Sigmoid colon (tissue), 4 donors: Measurements from ENCODE around the gene FKTN.

Source experiments
- EP300 ChIP-seq, 4 donors: sonication (generic); formaldehyde crosslinking; IDR thresholded peaks; one replicate each; pipeline ENCODE4 v1.6.1; 2017; ENCODE audit warnings: antibody characterized with exemption in 4 of 4
- TF ChIP-seq, protein P1 (sequence below), 4 experiments: fragments of 450-650 bp in 3 of 4; fragments of 200-600 bp in 1 of 4; IDR thresholded peaks; one replicate each; pipeline ENCODE4 v1.5.1; 2016 to 2019; ENCODE audit warnings: antibody characterized with exemption in 4 of 4, mild to moderate bottlenecking in 3 of 4, moderate library complexity in 2 of 4

DNA sequence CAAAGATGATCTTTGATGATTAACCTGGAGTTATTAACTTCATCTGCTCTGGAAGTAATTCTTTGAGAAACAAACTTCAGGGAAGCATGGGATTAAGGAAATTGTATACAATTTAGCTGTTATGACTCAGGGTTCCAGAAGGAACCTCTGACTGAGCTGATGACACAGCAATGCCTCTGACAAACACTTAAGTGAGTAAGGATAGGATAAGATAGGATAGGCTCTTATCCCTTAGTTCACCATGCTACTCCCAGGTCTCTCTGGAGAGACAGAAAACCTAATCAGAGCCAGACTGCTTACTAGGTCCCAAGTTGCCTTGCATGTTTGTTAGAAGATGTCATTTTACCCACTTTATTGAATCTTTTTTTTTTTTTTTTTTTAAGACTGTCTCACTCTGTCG lies 123.8 kb downstream of the FKTN start:
- TF ChIP-seq EP300 (IDR thresholded peaks at IDR 0.05): no peak
- TF ChIP-seq, protein P1, sequence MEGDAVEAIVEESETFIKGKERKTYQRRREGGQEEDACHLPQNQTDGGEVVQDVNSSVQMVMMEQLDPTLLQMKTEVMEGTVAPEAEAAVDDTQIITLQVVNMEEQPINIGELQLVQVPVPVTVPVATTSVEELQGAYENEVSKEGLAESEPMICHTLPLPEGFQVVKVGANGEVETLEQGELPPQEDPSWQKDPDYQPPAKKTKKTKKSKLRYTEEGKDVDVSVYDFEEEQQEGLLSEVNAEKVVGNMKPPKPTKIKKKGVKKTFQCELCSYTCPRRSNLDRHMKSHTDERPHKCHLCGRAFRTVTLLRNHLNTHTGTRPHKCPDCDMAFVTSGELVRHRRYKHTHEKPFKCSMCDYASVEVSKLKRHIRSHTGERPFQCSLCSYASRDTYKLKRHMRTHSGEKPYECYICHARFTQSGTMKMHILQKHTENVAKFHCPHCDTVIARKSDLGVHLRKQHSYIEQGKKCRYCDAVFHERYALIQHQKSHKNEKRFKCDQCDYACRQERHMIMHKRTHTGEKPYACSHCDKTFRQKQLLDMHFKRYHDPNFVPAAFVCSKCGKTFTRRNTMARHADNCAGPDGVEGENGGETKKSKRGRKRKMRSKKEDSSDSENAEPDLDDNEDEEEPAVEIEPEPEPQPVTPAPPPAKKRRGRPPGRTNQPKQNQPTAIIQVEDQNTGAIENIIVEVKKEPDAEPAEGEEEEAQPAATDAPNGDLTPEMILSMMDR (IDR thresholded peaks at IDR 0.05): no peak
